ENCODE results near the gene HSD11B1.

The HSD11B1 gene

DNA sequence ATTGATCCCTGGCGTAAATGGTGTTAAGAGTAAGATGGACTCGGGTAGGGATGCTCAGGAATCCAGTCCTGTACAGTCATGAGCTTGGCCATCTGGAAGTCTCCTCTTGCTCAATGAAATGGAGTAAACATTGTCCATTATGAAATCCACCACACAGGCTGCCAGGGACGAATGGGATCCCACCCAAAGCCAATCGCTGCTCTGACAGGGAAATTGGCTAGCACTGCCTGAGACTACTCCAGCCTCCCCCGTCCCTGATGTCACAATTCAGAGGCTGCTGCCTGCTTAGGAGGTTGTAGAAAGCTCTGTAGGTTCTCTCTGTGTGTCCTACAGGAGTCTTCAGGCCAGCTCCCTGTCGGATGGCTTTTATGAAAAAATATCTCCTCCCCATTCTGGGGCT, at the start of gene HSD11B1:
Gene HSD11B1, plus strand, starts transcription at position 263 of the 400 bp plus-strand sequence. Its CDS starts 97 bp downstream, at position 360.
- peak; percentile 97 for DNase-seq (ENCODE audit: low read depth)

DNA sequence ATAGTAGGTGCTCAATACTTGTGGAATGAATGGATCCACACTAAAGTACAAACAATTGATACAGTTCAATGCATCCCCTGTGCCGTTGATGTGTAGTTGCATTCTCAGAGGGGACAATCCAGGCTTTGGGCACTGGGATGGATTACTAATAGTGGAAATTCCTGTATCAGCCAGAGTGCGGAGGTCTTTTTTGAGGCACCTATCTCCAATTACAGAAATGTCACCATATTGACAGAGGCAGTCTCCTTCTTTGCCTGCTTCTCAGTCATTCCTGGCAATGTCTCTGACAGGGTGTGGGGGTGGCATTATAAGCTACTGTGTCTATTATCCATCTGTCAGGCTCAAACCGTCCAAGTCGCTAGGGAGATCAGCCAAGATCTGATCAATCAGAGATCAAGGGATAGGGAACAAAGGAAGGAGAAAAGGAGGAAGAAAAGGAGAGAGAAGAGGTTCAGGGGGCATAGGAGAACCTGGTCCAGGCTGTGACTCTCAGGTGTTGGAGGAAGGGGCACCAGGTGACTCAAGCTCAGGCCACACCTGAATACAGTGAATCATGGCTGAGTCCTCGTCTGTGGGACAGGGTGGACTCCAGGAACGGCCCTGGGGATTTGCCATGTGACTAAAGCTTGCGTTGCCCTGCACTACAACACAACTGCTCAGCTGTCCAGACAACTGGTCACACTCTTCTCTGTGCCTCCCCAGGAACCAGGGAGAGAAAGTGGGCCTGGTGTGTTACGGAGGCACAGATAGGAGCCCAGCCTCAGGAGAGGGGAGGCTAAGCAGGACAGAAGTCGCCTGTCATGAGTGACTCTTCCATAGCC, 49.0 kb upstream of the HSD11B1 start:
- no peak for DNase-seq (ENCODE audit: low read depth)

DNA sequence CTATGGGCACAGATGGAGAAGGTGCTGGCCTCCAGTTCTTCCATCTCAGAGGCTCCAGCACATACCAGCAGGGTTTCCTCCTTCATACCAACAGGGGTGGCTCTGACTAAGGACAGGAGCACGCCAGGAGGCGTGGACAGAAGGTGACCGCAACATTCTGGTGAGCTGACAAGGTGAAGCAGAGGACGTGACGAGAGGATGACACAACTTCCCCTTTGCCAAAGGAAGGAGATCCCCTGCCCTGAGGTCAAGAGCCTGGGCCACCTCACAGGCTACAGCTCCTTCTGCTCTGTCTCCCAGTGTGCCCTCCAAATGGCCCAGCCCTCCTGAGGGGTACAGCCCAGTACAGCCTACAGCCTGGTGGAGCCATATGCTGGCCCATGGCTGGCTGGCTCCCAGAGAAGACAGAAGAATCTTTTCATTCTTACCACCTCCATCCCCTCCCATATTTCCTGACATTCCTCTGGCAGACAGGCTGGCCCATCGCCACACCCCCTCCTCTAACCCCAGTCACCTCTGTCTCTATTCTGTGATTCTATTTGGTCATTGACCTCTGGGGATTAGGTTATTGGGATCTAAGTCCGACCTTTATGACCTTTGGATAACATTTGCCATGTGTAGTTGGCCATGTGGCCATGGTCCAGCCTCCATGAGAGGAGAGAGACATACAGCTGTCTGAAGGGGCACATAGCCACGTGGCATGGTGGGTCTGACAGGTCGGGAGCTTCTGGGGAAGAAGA, 47.3 kb upstream of the HSD11B1 start:
- DNase-seq (ENCODE audit: low read depth) = peak; percentile 69

DNA sequence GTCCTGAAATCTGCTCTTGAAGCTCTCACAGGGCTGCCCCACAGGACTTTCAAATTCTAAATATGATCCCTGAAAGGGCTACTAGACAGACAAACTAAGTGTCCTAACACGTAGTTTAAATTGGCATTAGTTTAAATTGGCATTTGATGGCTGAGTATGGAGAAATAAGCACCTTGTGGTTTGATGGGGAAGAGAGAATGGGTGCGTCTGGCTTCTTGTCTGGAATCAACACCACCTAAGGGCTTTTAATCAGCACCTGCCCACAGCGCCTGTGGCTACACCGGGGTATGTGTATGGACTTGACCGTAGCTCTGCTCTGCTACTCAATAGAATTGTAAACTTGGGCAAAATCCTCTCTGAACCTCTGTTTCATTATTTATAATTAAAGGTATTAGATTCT, 46.7 kb upstream of the HSD11B1 start:
- DNase-seq (ENCODE audit: low read depth) = no peak

DNA sequence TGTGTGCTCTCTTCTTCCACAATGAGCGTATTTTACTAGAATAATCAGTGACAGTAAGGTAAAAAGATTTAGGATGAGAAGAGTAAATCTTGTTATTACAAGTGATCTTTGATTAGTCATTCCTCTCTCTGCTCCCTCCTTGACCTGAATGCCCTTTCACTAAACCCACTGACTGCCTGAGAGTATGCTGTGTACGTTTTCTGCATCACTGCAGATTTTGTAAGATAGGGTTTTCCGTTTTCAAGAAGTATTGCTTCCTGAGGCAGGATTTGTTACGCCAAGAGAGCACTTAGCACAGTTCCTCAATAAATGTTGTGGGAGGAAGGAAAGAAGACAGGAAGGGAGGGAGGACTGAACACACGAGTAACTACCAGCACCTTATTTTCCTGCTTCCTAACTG, 44.7 kb upstream of the HSD11B1 start:
- peak; percentile 79 for DNase-seq (ENCODE audit: low read depth)

DNA sequence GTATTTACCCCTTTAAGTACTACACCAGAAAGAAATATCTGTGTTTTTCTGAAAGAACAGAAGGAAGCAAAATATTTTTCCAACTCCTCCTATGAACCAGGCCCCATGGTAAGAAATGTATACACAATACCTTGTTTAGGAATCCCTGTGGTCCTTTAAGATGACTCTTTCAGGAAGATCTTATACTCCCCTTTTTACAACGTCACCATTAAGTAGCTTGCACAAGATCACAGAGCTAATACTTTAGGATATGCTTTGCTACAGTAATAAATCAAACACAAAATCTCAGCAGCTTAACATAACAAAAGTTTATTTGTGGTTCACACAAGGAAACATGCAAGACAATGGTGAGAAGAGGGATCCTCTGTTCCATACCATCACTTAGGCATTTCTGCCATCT, 43.6 kb upstream of the HSD11B1 start:
- no peak for DNase-seq (ENCODE audit: low read depth)

DNA sequence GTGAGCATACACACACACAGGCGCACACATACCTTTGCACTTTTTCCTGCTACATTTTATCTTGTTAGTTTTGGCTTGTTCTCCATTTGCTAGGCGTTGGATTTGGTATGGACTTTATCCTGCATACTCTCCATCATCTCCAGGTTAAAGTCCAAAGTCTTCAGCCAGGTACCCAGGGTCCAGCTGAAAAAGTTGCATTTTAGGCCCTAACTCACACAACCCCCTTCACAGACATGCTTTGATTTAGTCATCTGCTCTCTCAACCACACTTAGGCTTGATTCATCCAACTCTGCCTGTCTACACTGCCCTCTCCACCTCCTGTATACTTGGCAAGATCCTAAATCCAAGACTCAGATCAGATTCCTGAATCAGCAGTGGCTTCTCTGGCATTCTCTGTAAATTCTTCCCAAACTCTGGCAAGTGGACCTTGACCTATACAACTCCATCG, 41.7 kb upstream of the HSD11B1 start:
- no peak for DNase-seq (ENCODE audit: low read depth)

DNA sequence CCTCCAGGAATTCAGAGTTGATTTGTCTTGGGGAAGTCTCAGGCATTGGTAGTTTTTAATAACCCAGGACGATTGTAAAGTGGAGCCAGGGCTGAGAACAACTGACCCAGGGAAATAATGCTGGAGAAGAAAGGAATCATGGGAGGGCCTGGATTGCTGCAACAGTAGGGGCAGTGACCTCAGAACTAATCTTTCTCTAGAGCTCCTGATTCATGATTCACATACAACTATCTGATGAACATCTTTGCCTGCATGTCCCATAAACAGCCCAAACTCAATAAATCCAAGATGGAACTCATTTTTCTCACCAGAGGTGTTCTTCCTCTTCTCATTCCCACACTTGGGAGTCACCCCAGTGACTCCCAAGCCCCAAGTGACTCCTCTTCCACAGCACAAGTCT, 37.5 kb upstream of the HSD11B1 start:
- peak; percentile 24 for DNase-seq (ENCODE audit: low read depth)

DNA sequence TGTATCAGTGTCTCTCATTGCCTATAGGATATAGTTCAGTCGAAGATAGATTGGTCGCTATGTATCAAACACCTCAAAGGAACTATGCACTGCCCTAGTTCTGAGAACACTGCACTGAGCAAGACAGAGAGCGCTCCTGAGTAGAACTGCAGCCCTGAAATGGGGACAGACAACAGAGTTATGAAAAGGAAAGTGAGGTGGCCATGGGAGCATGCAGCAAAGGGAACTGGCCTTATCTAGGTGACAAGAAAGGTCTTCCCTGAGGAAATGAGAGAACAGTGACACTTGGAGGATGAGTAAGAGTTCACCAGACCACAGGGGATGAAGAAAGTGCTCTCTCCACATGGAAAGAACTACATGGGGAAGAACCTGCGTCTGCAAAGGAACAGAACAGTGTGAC, 36.9 kb upstream of the HSD11B1 start:
- DNase-seq (ENCODE audit: low read depth) = no peak

DNA sequence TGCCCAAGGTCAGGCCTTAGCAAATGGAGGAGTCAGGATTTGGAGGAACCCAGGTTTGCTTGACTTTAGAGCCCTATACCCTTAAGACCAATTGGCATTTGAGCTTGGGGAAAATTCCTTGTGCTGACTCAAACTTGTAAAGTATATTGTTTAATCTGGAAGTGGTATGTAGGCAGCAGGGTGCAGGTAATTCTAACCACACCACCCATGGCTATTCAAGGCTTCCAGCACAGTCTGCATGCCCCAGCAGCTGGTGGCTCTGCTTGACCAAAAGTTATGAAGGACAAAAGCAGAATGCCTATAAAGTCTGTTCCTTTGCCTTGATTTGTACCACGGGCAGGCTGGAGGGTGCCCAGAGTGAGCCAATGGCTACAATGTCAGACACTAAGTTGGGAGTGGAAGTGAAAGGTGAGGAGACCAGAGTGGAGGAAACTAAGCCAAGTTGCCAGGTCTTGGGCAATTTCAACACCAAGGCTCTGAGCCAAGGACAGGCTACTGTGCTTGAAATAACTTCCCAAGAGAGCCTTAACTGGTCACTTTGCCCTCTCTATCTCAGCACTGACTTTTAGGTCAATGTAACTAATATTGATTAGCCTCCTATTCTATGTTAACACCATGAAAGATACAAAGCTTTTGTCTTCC, 34.1 kb upstream of the HSD11B1 start:
- DNase-seq (ENCODE audit: low read depth) = no peak

DNA sequence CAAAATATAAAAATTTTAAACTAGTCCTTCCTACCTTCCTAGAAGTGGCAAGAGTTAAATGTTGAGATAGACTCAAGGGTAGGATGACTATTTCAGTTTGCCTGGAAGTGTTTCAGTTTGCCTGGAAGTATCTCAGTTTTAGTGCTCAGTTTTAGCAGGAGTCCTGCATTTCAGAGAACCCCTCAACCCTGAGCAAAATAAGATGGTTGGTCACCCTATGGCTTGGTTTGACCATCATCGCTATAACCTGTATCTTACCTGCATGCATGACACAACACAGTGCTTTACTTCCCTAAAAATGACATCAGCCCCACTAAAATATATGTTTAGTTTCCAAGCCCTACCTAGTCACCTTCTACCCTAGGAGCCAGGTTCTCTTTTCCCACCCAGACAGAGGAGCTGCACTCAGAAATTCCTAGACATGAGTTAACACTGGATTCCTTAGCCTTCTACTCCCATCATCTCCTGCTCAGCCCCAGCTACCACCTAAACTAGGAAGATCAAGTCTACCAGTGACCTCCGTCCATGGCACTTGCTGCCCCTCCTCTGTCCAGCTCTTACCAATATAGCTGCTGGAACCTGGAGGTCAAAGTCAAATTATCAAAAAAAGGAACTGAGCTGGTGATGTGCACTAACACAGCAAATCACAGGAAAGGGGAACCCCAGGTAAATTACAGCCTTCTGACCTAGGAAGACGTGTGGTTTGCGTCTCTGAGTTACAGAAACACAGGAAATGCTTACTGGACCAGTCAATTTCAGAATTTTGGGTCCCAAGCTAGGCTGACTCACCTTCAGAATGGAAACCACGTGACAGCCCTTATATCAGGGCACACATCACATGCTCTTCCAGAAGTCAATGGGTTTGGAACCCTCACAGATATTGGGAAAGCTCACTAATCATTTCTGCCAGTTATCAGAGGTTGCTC, 31.7 kb upstream of the HSD11B1 start:
- peak; percentile 38 for DNase-seq (ENCODE audit: low read depth)

DNA sequence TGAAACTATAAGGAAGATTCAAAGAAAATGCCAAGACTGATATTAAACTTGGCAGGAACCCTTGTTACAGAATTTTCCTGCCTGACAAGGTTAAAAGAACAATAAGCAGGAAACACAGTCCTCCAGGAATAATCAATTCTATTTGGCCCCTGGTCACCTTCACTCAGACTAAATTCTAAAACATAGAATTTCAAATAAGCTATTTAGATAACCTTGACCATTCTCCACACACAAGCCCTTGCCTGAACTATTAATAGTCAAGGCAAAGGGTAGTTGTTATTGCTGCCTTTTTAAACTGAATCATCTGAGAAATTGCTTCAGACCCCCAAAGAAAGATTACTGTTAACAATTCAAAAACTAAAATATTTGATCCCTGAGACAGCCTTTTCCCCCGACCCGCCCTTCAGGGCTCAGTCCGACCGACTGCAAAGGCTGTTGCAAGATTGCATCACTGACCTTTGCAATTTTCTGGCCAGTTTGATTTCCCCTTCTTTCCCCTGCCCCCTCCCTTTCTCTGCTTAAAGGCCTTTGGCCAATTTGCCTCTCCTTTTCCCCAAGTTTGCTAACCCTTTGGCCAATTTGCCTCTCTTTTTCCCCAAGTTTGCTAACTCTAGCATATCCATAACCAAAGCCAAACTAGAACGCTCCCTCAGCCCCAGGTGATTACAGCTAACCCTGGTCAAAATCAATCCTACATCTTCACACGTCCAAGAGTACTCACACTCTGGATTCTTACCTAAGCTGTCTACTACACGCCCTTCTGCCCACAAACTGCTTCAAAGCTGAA, 30.8 kb upstream of the HSD11B1 start:
- DNase-seq (ENCODE audit: low read depth) = no peak

DNA sequence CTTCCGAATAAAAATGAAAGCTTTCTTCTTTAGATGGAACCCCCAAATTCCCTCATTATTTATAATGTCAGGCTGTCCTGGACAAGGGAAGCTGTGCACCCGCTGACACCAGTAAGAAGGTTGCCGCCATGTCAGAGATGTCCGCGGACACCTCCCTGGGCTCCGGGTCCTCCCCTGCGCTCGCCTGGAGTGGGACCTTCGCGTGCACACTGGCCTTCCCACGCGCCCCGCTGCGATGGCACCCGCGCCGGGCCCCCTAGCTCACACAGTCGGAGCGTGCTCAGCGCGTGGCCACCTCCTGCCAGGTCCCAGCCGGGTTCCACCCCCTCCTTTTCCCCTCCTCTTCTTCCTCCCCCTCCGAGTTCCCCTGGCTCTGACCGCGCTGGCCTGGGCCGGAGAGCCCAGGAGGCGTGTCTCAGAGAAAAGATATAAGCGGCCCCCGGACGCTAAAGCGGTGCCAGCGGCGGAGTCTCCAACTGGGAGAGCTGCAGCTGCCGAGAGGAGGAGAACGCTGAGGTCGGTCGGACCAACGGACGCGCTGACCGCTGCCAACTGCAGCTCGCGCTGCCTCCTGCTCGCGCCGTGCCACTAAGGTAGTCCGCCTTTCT, 29.6 kb upstream of the HSD11B1 start, which contains the start of gene G0S2:
Gene G0S2, plus strand, starts transcription at position 456 of the 608 bp plus-strand sequence. CDS start 273 bp downstream, outside the sequence.
- peak; percentile 33 for DNase-seq (ENCODE audit: low read depth)

DNA sequence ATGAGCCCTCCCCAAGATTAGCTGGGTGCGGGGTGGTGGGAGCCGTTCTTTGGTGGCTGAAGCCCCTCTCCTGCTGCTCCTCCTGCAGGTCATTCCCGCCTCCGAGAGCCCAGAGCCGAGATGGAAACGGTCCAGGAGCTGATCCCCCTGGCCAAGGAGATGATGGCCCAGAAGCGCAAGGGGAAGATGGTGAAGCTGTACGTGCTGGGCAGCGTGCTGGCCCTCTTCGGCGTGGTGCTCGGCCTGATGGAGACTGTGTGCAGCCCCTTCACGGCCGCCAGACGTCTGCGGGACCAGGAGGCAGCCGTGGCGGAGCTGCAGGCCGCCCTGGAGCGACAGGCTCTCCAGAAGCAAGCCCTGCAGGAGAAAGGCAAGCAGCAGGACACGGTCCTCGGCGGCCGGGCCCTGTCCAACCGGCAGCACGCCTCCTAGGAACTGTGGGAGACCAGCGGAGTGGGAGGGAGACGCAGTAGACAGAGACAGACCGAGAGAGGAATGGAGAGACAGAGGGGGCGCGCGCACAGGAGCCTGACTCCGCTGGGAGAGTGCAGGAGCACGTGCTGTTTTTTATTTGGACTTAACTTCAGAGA, 29.0 kb upstream of the HSD11B1 start:
- peak; percentile 29 for DNase-seq (ENCODE audit: low read depth)

DNA sequence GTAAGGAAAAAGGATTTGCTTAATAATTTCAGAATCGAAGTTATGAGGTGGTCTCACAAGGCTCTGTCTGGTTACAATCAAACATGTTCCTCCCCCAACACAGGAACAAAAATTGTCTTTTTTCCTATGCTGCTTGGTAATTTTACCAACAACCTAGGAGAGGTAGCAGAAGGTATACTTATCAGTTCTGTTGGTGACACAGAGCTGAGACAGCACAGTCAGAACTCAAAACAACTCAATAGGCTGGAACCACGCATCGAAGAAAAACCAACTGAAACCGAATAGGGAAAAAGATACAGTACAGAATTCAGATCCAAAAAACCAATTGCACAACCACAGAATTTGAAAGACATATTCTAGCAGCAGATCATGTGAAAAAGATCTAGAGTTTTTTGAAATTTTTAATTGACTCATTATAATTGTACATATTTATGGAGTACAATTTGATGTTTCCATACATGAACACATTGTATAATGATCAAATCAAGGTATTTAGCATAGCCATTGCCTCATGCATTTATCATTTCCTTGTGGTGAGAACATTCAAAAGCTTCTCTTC, 25.6 kb upstream of the HSD11B1 start:
- DNase-seq (ENCODE audit: low read depth) = no peak

DNA sequence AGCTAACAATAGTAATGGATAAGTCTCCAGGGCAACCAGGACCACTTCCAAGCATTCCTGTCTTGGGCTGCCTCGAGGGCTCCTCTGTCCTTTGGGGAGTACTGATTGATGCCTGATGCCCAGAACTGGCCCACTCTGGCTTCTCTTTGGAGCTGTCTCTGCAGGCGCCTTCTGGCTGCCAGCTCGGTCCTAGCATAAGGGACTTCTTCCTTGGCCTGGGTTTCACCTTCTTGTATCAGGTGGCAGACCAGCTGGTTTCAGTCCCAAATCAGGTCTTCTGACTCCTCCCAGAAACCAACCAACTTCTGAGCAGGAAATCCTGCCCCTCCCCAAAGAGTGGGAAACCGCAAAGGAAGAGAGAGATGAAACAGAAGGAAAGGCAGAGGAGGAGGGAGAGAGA, 18.8 kb upstream of the HSD11B1 start:
- no peak for DNase-seq (ENCODE audit: low read depth)

DNA sequence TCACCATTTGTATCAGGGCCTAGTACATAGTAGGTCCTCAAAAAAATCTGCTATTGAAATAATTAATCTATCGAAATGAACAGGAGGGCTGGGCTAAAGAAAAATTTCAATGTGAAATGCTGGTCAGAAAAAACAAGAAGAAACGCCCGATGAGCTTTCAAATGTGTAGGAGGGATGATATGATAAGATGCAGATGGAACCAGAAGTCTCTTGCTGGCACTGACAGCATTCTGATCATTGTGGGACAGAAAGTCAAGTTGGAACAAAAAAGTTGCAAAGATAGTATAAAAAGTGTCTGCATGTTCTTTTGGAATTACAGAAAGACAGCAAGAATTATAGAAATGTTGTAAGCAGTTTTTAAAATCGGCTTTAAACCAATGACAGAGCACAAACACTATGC, 18.3 kb upstream of the HSD11B1 start:
- DNase-seq (ENCODE audit: low read depth) = no peak

DNA sequence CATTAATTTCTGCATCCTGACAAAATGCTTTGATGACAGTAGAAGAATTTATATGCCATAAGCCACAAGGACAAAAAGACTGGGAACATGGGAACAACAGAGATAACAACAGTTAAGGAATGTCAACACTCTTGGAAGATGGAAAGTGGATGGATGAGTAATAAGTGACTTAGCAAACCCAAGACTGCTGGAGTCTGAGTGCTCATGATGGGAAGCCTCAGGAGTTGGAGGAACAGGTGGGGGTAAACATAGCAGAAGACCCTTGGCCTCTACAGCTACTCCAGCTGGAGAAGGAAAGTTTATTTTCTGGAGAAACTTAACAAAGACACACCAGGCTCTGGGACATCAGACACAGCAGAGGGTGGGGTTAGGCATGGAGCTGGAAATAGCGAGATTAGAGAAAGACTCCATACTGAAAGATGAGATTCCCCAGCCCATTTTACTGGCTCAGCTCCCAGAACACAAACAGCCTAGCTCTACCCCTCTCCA, 15.9 kb upstream of the HSD11B1 start:
- DNase-seq (ENCODE audit: low read depth) = peak; percentile 31

DNA sequence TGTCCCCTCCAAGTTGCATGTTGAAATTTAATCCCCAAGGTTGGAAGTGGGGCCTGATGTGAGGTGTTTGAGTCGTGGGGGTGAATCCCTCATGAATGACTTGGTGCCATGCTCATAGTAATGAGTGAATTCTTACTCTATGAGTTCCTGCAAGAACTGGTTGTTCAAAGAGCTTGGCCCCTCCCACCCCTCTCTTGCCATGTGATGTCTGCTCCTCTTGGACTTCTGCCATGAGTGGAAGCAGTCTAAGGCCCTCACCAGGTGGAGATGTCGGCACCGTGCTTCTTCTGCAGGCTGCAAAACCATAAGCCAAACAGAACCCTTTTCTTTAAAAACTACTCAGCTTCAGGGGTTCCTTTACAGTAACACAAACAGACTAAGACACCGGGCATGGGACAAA, 15.2 kb upstream of the HSD11B1 start:
- DNase-seq (ENCODE audit: low read depth) = no peak
